HepG2 (cell line): Measurements from ENCODE around the gene ZNF771. TPM values are rescaled to one million over a fixed set of nuclear protein-coding genes. Genes with fewer than 3 reads are reported as not detected.

ENCODE experiments used
- ETV6 ChIP-seq: sonication (generic); formaldehyde crosslinking; conservative IDR thresholded peaks from 2 replicates; pipeline ENCODE4 v1.4.0; 2020; ENCODE audit warnings: missing genetic modification reagents
- FOXC1 ChIP-seq: sonication (generic); formaldehyde crosslinking; IDR thresholded peaks from 2 replicates; pipeline ENCODE4 v1.8.0; 2022; ENCODE audit warnings: mild to moderate bottlenecking, missing genetic modification reagents, borderline replicate concordance
- GZF1 ChIP-seq: sonication (generic); formaldehyde crosslinking; IDR thresholded peaks from 2 replicates; pipeline ENCODE4 v1.5.1; 2020; ENCODE audit warnings: mild to moderate bottlenecking, missing genetic modification reagents
- NFYB ChIP-seq: sonication (generic); formaldehyde crosslinking; IDR thresholded peaks from 2 replicates; pipeline ENCODE4 v1.4.0; 2020; ENCODE audit warnings: missing genetic modification reagents
- NR1H2 ChIP-seq: sonication (generic); formaldehyde crosslinking; IDR thresholded peaks from 2 replicates; pipeline ENCODE4 v1.8.1; 2022; ENCODE audit warnings: low read depth, missing genetic modification reagents, borderline replicate concordance
- RFX1 ChIP-seq: fragments of 450-650 bp; IDR thresholded peaks from 2 replicates; pipeline ENCODE4 v1.6.1; 2017
- SAP130 ChIP-seq: IDR thresholded peaks from 2 replicates; pipeline ENCODE4 v1.6.1; 2016; ENCODE audit warnings: low read depth
- TEAD3 ChIP-seq: optimal IDR thresholded peaks from 2 replicates; pipeline ENCODE3; 2016; ENCODE audit warnings: borderline replicate concordance
- ZNF24 ChIP-seq: fragments of 450-650 bp; IDR thresholded peaks from 2 replicates; pipeline ENCODE4 v1.6.1; 2017; ENCODE audit warnings: antibody characterized with exemption, mild to moderate bottlenecking
- ZNF383 ChIP-seq: sonication (generic); formaldehyde crosslinking; IDR thresholded peaks from 2 replicates; pipeline ENCODE4 v1.4.0; 2020; ENCODE audit warnings: missing genetic modification reagents, mild to moderate bottlenecking, borderline replicate concordance
- ZNF644 ChIP-seq: IDR thresholded peaks from 2 replicates; pipeline ENCODE4 v1.6.1; 2016; ENCODE audit warnings: low read depth
- ZNF747 ChIP-seq: sonication (generic); formaldehyde crosslinking; IDR thresholded peaks from 2 replicates; pipeline ENCODE4 v1.8.1; 2023; ENCODE audit warnings: missing genetic modification reagents, mild to moderate bottlenecking, borderline replicate concordance
- ZNF839 ChIP-seq: sonication (generic); formaldehyde crosslinking; IDR thresholded peaks from 2 replicates; pipeline ENCODE4 v1.4.0; 2020; ENCODE audit warnings: missing genetic modification reagents, mild to moderate bottlenecking, borderline replicate concordance
- ZZZ3 ChIP-seq: sonication (generic); formaldehyde crosslinking; IDR thresholded peaks from 2 replicates; pipeline ENCODE4 v1.4.0; 2020; ENCODE audit warnings: missing genetic modification reagents, mild to moderate bottlenecking, borderline replicate concordance
- polyA plus RNA-seq, 8 experiments: library from polyadenylated mRNA; depleted of rRNA in 3 of 8; stranded (reverse) in 7 of 8; unstranded in 1 of 8; fragments of >200 nt; fragmentation: Illumina TruSeq in 4 of 8; extraction: Trizol in 4 of 8; gene quantifications; 2 replicates each; pipeline versions ENCODE4 v1.2.1 to v1.2.3, GENCODE V29; 2011 to 2016; ENCODE audit warnings: low read depth in 4 of 8, missing spikeins in 1 of 8, mixed read lengths in 1 of 8; ENCODE audit not compliant: insufficient read depth in 1 of 8
- total RNA-seq, 5 experiments: library from RNA; depleted of rRNA; stranded (reverse); fragments of >200 nt; fragmentation: Illumina TruSeq; extraction: Trizol; gene quantifications; 2 replicates each; pipeline ENCODE4 v1.2.3, GENCODE V29; 2016; ENCODE audit warnings: low read depth in 1 of 5
- TF ChIP-seq, protein P1 (sequence below): fragments of 450-650 bp; IDR thresholded peaks from 2 replicates; pipeline ENCODE4 v1.6.1; 2017; ENCODE audit warnings: mild to moderate bottlenecking
- TF ChIP-seq, protein P2 (sequence below): IDR thresholded peaks from 2 replicates; pipeline ENCODE4 v1.6.1; 2012; ENCODE audit warnings: low read length, improper control_type of control experiment
- TF ChIP-seq, protein P3 (sequence below): sonication (generic); formaldehyde crosslinking; IDR thresholded peaks from 2 replicates; pipeline ENCODE4 v1.5.1; 2020; ENCODE audit warnings: missing genetic modification reagents, mild to moderate bottlenecking, borderline replicate concordance
- TF ChIP-seq, protein P4 (sequence below): sonication (generic); formaldehyde crosslinking; IDR thresholded peaks from 2 replicates; pipeline ENCODE4 v1.8.1; 2022; ENCODE audit warnings: low read depth, mild to moderate bottlenecking, missing genetic modification reagents

ZNF771 gene
- total and polyA plus RNA-seq, 2 of the 13 experiments (the other 11 are each of a cell fraction or from before 2014, with no cell fraction given), result 5.0 to 11.8 TPM

DNA sequence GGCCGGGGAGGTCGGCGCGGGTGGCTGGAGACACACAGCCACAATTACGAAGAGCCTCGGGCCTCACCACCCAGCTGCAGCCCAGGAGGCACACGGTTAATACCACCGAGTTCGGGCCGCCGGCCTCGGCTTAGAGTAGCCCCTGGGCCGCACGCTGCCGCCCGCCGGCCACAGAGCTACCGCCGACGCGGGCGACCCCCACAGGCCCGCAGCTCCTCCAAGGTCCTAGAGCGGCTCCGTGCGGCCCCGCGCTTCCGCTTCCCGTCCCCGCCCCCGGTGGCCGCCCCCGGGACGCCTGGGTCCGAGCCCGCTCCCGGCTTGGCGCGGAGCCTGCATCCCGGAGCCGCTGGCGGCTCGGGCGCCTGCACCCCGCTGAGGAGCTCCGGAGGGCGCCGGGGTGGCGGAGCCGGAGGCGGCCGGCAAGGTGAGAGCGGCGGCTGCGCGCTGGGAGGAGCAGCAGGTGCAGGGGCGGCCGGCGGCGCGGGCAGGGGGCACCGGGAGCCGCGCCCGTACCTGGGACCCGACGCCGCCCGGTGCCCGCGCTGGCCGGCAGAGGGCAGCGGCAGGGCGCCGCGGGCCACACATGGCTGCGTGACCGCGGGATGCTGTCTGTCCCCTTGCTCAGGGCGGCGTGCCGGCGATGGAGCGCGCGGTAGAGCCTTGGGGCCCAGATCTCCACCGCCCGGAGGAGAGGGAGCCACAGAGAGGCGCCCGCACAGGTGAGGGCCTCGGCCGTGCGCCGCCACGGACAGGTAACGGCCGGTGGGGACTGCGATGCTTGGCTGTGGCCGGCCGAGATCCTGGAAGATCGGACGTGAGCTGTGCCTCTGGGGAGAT, 12.0 kb upstream of the ZNF771 start, which contains the start of gene ZNF48 (continued):
- peak; percentile 0; the same call in 1 of the 2 replicates for TF ChIP-seq ZNF747
- no peak; the same call in 1 of the 2 replicates for TF ChIP-seq ZZZ3 (CRISPR knock-in tag)
- TF ChIP-seq, protein P1, sequence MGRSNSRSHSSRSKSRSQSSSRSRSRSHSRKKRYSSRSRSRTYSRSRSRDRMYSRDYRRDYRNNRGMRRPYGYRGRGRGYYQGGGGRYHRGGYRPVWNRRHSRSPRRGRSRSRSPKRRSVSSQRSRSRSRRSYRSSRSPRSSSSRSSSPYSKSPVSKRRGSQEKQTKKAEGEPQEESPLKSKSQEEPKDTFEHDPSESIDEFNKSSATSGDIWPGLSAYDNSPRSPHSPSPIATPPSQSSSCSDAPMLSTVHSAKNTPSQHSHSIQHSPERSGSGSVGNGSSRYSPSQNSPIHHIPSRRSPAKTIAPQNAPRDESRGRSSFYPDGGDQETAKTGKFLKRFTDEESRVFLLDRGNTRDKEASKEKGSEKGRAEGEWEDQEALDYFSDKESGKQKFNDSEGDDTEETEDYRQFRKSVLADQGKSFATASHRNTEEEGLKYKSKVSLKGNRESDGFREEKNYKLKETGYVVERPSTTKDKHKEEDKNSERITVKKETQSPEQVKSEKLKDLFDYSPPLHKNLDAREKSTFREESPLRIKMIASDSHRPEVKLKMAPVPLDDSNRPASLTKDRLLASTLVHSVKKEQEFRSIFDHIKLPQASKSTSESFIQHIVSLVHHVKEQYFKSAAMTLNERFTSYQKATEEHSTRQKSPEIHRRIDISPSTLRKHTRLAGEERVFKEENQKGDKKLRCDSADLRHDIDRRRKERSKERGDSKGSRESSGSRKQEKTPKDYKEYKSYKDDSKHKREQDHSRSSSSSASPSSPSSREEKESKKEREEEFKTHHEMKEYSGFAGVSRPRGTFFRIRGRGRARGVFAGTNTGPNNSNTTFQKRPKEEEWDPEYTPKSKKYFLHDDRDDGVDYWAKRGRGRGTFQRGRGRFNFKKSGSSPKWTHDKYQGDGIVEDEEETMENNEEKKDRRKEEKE, result no peak
- TF ChIP-seq NR1H2, result 0 out of 2 replicates have a peak, but pooled peaks have one; percentile 54
- TF ChIP-seq, protein P2, sequence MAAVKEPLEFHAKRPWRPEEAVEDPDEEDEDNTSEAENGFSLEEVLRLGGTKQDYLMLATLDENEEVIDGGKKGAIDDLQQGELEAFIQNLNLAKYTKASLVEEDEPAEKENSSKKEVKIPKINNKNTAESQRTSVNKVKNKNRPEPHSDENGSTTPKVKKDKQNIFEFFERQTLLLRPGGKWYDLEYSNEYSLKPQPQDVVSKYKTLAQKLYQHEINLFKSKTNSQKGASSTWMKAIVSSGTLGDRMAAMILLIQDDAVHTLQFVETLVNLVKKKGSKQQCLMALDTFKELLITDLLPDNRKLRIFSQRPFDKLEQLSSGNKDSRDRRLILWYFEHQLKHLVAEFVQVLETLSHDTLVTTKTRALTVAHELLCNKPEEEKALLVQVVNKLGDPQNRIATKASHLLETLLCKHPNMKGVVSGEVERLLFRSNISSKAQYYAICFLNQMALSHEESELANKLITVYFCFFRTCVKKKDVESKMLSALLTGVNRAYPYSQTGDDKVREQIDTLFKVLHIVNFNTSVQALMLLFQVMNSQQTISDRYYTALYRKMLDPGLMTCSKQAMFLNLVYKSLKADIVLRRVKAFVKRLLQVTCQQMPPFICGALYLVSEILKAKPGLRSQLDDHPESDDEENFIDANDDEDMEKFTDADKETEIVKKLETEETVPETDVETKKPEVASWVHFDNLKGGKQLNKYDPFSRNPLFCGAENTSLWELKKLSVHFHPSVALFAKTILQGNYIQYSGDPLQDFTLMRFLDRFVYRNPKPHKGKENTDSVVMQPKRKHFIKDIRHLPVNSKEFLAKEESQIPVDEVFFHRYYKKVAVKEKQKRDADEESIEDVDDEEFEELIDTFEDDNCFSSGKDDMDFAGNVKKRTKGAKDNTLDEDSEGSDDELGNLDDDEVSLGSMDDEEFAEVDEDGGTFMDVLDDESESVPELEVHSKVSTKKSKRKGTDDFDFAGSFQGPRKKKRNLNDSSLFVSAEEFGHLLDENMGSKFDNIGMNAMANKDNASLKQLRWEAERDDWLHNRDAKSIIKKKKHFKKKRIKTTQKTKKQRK, result no peak
- TF ChIP-seq GZF1 (CRISPR knock-in tag), result no peak
- TF ChIP-seq, protein P3, sequence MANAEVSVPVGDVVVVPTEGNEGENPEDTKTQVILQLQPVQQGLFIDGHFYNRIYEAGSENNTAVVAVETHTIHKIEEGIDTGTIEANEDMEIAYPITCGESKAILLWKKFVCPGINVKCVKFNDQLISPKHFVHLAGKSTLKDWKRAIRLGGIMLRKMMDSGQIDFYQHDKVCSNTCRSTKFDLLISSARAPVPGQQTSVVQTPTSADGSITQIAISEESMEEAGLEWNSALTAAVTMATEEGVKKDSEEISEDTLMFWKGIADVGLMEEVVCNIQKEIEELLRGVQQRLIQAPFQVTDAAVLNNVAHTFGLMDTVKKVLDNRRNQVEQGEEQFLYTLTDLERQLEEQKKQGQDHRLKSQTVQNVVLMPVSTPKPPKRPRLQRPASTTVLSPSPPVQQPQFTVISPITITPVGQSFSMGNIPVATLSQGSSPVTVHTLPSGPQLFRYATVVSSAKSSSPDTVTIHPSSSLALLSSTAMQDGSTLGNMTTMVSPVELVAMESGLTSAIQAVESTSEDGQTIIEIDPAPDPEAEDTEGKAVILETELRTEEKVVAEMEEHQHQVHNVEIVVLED (CRISPR knock-in tag), result peak; percentile 90
- TF ChIP-seq RFX1, result no peak
- TF ChIP-seq SAP130 (CRISPR knock-in tag), result peak; percentile 95
- TF ChIP-seq, protein P4, sequence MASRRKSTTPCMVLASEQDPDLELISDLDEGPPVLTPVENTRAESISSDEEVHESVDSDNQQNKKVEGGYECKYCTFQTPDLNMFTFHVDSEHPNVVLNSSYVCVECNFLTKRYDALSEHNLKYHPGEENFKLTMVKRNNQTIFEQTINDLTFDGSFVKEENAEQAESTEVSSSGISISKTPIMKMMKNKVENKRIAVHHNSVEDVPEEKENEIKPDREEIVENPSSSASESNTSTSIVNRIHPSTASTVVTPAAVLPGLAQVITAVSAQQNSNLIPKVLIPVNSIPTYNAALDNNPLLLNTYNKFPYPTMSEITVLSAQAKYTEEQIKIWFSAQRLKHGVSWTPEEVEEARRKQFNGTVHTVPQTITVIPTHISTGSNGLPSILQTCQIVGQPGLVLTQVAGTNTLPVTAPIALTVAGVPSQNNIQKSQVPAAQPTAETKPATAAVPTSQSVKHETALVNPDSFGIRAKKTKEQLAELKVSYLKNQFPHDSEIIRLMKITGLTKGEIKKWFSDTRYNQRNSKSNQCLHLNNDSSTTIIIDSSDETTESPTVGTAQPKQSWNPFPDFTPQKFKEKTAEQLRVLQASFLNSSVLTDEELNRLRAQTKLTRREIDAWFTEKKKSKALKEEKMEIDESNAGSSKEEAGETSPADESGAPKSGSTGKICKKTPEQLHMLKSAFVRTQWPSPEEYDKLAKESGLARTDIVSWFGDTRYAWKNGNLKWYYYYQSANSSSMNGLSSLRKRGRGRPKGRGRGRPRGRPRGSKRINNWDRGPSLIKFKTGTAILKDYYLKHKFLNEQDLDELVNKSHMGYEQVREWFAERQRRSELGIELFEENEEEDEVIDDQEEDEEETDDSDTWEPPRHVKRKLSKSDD (CRISPR knock-in tag), result 0 out of 2 replicates have a peak, but pooled peaks have one; percentile 28
- TF ChIP-seq NFYB, result peak; percentile 57
- TF ChIP-seq ZNF383 (CRISPR knock-in tag), result peak; percentile 84; the same call in 1 of the 2 replicates
- TF ChIP-seq ZNF839, result 0 out of 2 replicates have a peak, but pooled peaks have one; percentile 16
- TF ChIP-seq ZNF24, result peak; percentile 16; the same call in 1 of the 2 replicates
- TF ChIP-seq TEAD3 (CRISPR knock-in tag), result no peak
- no peak; the same call in 1 of the 2 replicates for TF ChIP-seq ETV6
- peak; percentile 71; the same call in 1 of the 2 replicates for TF ChIP-seq FOXC1 (CRISPR knock-in tag)
- no peak for TF ChIP-seq ZNF644 (CRISPR knock-in tag)
